GM19025 (cell line): ENCODE data around the gene MYH10.
"Not testable (repeated sequence)": the region's sequence is repeated elsewhere in the genome, so short reads cannot be mapped to it uniquely, and the experiment has no call there.

ENCODE experiments used
- ATAC-seq: cut with Tn5 transposase; IDR thresholded peaks from one replicate; pipeline ENCODE4 v1.9.1; 2021; ENCODE audit warnings: mild to moderate bottlenecking, low read depth, moderate library complexity; ENCODE audit not compliant: unreplicated experiment

The MYH10 gene

GRCh38 chr17:8563024-8563776, 67.3 kb downstream of the MYH10 start:
- no peak for ATAC-seq

- ATAC-seq: no peak
These were observed 72.4 kb downstream of the MYH10 start for GRCh38 chr17:8558144-8558543.

- no peak for ATAC-seq
These were observed 73.2 kb downstream of the MYH10 start for GRCh38 chr17:8557176-8557806.

- no peak for ATAC-seq
These were observed 74.5 kb downstream of the MYH10 start for GRCh38 chr17:8556074-8556473.

GRCh38 chr17:8555062-8555461, 75.5 kb downstream of the MYH10 start:
- ATAC-seq: no peak

GRCh38 chr17:8552577-8553320, 77.8 kb downstream of the MYH10 start:
- no peak for ATAC-seq

- ATAC-seq: no peak
These were observed 87.7 kb downstream of the MYH10 start for GRCh38 chr17:8542599-8543502.

- ATAC-seq: not testable (repeated sequence)
These were observed 90.5 kb downstream of the MYH10 start for GRCh38 chr17:8539976-8540375.

- no peak for ATAC-seq
These were observed 92.8 kb downstream of the MYH10 start for GRCh38 chr17:8537734-8538133.

- no peak for ATAC-seq
These were observed 95.9 kb downstream of the MYH10 start for GRCh38 chr17:8534498-8535188.

GRCh38 chr17:8532021-8532420, 98.5 kb downstream of the MYH10 start:
- ATAC-seq: no peak

GRCh38 chr17:8522577-8522976, 107.9 kb downstream of the MYH10 start:
- ATAC-seq: no peak

GRCh38 chr17:8520981-8521380, 109.5 kb downstream of the MYH10 start:
- no peak for ATAC-seq

GRCh38 chr17:8518850-8519249, 111.7 kb downstream of the MYH10 start:
- no peak for ATAC-seq

- ATAC-seq: no peak
These were observed 112.2 kb downstream of the MYH10 start for GRCh38 chr17:8518326-8518725.

GRCh38 chr17:8514801-8515200, 115.7 kb downstream of the MYH10 start:
- no peak for ATAC-seq

GRCh38 chr17:8506145-8506544, 124.4 kb downstream of the MYH10 start:
- ATAC-seq: no peak

GRCh38 chr17:8504460-8505207, 125.9 kb downstream of the MYH10 start:
- ATAC-seq: no peak

- ATAC-seq: no peak
These were observed 126.7 kb downstream of the MYH10 start for GRCh38 chr17:8503807-8504206.
